WTC11 (cell line): ENCODE measurements around the gene FAM3B.

ENCODE experiments used
- ATF1 ChIP-seq: sonication (generic); formaldehyde crosslinking; IDR thresholded peaks from 2 replicates; pipeline ENCODE4 v1.8.1; 2023; ENCODE audit warnings: mild to moderate bottlenecking, moderate library complexity, missing genetic modification reagents
- CTCF ChIP-seq: fragments of 200-600 bp; IDR thresholded peaks from 2 replicates; pipeline ENCODE4 v1.8.0; 2022; ENCODE audit warnings: antibody characterized with exemption
- ESRRA ChIP-seq: sonication (generic); formaldehyde crosslinking; IDR thresholded peaks from 2 replicates; pipeline ENCODE4 v1.8.1; 2022; ENCODE audit warnings: mild to moderate bottlenecking, missing genetic modification reagents, borderline replicate concordance
- ETV6 ChIP-seq: sonication (generic); formaldehyde crosslinking; IDR thresholded peaks from 2 replicates; pipeline ENCODE4 v1.8.1; 2022; ENCODE audit warnings: mild to moderate bottlenecking, missing genetic modification reagents
- HMGA2 ChIP-seq: fragments of 250-450 bp; sonication (Bioruptor Pico); IDR thresholded peaks from 2 replicates; pipeline ENCODE4 v1.4.0; 2021; ENCODE audit warnings: mild to moderate bottlenecking, moderate library complexity
- HMGXB4 ChIP-seq: sonication (generic); formaldehyde crosslinking; IDR thresholded peaks from 2 replicates; pipeline ENCODE4 v1.8.1; 2023; ENCODE audit warnings: mild to moderate bottlenecking, moderate library complexity, missing genetic modification reagents
- JAZF1 ChIP-seq: fragments of 250-450 bp; sonication (Bioruptor Pico); IDR thresholded peaks from 2 replicates; pipeline ENCODE4 v1.9.0; 2021; ENCODE audit warnings: moderate library complexity, mild to moderate bottlenecking, inconsistent platforms
- SP1 ChIP-seq: sonication (generic); formaldehyde crosslinking; conservative IDR thresholded peaks from 2 replicates; pipeline ENCODE4 v1.8.1; 2022; ENCODE audit warnings: missing genetic modification reagents
- TP53 ChIP-seq: sonication (generic); formaldehyde crosslinking; IDR thresholded peaks from 2 replicates; pipeline ENCODE4 v1.8.1; 2023; ENCODE audit warnings: mild to moderate bottlenecking, missing genetic modification reagents

GRCh38 chr21:41381731-41382130 is 65.1 kb downstream of the FAM3B start:
- TF ChIP-seq ETV6 (CRISPR knock-in tag) = no peak
- no peak for TF ChIP-seq CTCF
- TF ChIP-seq SP1 (CRISPR knock-in tag) = no peak
- TF ChIP-seq TP53 (CRISPR knock-in tag) = no peak
- no peak for TF ChIP-seq HMGXB4
- TF ChIP-seq ESRRA (CRISPR knock-in tag) = no peak
- TF ChIP-seq JAZF1 (CRISPR knock-in tag) = no peak
- TF ChIP-seq HMGA2 (CRISPR knock-in tag) = no peak
- no peak for TF ChIP-seq ATF1 (CRISPR knock-in tag)
